Fibroblast of peridontal ligament (primary cell): ENCODE measurements around the gene PCDHA3.
A peak's percentile ranks its signal among the peaks of the same experiment; 100 is the strongest.
"Not testable (repeated sequence)": the region's sequence is repeated elsewhere in the genome, so short reads cannot be mapped to it uniquely, and the experiment has no call there.

Source experiments
- DNase-seq: peaks from one replicate; pipeline ENCODE4 v3.0.0-alpha.2; 2010; ENCODE audit errors: extremely low read depth

PCDHA3 gene

DNA sequence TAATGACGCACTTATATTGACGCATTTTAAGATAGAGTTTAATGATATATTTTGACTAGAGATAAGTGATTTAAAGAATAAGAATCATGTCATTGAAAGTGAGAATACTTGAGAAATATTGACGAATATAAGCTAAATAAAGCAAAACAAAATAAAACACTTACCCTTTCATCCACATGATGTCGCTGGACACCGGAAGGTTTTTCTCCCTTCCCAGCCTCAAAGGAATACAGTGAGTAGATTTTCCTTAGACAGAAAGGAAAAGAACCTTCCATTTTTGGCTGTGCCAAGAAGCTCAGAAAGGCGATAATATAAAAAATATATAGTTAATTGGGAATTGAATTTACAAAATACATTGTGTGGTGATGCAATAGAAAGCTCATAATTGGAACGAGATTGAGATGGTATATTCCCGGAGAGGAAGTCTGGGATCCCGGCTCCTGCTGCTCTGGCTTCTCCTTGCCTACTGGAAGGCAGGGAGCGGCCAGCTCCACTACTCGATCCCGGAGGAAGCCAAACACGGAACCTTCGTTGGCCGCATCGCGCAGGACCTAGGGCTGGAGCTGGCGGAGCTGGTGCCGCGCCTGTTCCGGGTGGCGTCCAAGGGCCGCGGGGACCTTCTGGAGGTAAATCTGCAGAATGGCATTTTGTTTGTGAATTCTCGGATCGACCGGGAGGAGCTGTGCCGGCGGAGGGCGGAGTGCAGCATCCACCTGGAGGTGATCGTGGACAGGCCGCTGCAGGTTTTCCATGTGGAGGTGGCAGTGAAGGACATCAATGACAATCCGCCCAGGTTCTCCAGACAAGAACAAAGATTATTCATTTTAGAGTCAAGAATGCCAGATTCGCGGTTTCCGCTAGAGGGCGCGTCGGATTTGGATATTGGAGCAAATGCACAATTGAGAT is 20.8 kb downstream of the PCDHA3 start, which contains the start of gene PCDHA5:
Gene PCDHA5 (plus strand): TSS at position 239 of the 906 bp plus-strand sequence.
- DNase-seq, result no peak

- DNase-seq, result no peak
Measured at GRCh38 chr5:140822281-140822629, 21.4 kb downstream of the PCDHA3 start.

DNA sequence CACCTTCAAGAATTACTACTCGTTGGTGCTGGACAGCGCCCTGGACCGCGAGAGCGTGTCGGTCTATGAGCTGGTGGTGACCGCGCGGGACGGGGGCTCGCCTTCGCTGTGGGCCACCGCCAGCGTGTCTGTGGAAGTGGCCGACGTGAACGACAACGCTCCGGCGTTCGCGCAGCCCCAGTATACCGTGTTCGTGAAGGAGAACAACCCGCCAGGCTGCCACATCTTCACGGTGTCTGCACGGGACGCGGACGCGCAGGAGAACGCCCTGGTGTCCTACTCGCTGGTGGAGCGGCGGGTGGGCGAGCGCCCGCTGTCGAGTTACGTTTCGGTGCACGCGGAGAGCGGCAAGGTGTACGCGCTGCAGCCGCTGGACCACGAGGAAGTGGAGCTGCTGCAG is 22.1 kb downstream of the PCDHA3 start:
- DNase-seq, result not testable (repeated sequence)

DNA sequence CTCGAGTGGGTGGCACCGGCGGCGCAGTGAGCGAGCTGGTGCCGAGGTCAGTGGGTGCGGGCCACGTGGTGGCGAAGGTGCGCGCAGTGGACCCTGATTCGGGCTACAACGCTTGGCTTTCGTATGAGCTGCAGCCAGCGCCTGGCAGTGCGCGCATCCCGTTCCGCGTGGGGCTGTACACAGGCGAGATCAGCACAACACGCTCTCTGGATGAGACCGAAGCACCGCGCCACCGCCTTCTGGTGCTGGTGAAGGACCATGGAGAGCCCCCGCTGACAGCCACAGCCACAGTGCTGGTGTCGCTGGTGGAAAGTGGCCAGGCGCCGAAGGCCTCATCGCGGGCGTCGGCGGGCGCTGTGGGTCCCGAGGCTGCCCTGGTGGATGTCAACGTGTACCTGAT is 22.6 kb downstream of the PCDHA3 start:
- no peak for DNase-seq

DNA sequence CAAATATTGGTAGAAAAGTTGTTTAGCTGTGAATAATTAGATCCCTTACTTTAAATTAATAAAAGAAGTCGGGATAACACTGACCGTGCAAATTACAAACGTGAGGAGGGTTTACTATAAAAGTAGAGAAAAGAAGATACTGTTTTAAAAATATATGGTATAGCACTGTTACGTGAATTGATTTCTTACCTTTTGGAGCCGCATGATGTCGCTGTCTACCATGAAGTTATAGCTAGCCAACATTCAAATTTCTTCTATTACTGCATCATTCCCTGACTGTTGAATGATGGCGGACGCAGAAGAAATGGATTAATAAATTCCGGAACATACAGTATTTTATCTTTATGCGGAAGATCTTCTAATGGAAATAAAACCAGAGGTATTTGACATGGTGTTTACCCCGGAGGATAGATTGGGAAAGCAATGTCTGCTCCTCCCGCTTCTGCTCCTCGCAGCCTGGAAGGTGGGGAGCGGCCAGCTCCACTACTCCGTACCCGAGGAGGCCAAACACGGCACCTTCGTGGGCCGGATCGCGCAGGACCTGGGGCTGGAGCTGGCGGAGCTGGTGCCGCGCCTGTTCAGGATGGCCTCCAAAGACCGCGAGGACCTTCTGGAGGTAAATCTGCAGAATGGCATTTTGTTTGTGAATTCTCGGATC is 27.0 kb downstream of the PCDHA3 start, which contains the start of gene PCDHA6:
Gene PCDHA6 (plus strand): TSS at position 257 of the 658 bp plus-strand sequence. CDS start 132 bp downstream, at position 389.
- peak; percentile 7 for DNase-seq

DNA sequence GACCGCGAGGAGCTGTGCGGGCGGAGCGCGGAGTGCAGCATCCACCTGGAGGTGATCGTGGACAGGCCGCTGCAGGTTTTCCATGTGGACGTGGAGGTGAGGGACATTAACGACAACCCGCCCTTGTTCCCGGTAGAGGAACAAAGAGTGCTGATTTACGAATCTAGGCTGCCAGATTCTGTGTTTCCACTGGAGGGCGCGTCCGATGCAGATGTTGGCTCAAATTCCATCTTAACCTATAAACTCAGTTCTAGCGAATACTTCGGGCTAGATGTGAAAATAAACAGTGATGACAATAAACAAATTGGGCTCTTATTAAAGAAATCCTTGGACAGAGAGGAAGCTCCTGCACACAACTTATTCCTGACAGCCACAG is 27.5 kb downstream of the PCDHA3 start:
- no peak for DNase-seq

DNA sequence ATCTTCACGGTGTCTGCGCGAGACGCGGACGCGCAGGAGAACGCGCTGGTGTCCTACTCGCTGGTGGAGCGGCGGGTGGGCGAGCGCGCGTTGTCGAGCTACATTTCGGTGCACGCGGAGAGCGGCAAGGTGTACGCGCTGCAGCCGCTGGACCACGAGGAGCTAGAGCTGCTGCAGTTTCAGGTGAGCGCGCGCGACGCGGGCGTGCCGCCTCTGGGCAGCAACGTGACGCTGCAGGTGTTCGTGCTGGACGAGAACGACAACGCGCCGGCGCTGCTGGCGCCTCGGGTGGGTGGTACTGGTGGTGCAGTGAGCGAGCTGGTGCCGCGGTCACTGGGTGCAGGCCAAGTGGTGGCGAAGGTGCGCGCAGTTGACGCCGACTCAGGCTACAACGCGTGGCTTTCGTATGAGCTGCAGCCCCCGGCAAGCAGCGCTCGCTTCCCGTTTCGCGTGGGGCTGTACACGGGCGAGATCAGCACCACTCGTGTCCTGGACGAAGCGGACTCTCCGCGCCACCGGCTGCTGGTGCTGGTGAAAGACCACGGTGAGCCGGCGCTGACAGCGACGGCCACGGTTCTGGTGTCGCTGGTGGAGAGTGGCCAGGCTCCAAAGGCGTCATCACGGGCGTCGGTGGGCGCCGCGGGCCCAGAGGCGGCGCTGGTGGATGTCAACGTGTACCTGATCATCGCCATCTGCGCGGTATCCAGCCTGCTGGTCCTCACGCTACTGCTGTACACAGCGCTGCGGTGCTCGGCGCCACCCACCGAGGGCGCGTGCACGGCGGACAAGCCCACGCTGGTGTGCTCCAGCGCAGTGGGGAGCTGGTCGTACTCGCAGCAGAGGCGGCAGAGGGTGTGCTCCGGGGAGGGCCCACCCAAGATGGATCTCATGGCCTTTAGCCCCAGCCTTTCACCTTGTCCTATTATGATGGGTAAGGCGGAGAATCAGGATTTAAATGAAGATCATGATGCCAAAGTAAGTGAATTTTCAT is 28.9 kb downstream of the PCDHA3 start:
- not testable (repeated sequence) for DNase-seq

DNA sequence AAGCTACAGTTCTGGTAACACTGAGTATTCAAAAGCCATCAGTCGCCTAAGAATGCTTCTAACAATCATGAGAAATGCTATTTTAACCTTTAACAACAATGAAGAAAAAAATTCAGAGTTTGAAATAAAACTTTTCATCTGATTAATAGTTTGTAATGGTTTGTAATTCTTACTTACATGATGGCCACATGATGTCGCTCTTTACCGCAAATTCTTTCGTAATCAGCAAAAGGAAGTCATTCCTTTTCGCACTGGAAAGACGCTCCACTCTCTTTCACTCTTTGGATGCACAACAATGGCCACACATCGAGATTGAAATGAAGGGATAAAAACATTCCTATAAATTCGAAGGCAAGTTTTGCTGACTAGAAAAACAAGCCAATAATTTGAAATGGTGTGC is 33.1 kb downstream of the PCDHA3 start, which contains the start of gene PCDHA7:
Gene PCDHA7 (plus strand): TSS at position 277 of the 400 bp plus-strand sequence. CDS start 115 bp downstream, at position 392.
- peak; percentile 4 for DNase-seq

- not testable (repeated sequence) for DNase-seq
Measured at GRCh38 chr5:140834439-140835008, 33.7 kb downstream of the PCDHA3 start.

GRCh38 chr5:140835622-140836510 is 35.0 kb downstream of the PCDHA3 start:
- DNase-seq, result no peak

GRCh38 chr5:140840978-140841962 is 40.4 kb downstream of the PCDHA3 start, which contains the start of gene PCDHA8:
Gene PCDHA8 (plus strand): TSS chr5:140841187. CDS start chr5:140841322, 135 bp downstream.
- no peak for DNase-seq

DNA sequence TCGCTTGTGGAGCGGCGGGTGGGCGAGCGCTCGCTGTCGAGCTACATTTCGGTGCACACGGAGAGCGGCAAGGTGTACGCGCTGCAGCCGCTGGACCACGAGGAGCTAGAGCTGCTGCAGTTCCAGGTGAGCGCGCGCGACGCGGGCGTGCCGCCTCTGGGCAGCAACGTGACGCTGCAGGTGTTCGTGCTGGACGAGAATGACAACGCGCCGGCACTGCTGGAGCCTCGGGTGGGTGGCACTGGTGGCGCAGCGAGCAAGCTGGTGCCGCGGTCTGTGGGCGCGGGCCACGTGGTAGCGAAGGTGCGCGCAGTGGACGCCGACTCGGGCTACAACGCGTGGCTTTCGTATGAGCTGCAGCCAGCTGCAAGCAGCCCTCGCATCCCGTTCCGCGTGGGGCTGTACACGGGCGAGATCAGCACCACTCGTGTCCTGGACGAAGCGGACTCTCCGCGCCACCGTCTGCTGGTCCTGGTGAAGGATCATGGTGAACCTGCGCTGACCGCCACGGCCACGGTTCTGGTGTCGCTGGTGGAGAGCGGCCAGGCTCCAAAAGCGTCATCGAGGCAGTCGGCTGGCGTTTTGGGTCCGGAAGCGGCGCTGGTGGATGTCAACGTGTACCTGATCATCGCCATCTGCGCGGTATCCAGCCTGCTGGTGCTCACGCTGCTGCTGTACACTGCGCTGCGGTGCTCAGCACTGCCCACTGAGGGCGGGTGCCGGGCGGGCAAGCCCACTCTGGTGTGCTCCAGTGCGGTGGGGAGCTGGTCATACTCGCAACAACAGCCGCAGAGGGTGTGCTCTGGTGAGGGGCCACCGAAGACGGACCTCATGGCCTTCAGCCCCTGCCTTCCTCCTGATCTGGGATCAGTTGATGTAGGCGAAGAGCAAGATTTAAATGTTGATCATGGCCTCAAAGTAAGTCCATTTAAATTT is 42.2 kb downstream of the PCDHA3 start:
- no peak for DNase-seq

GRCh38 chr5:140848139-140849102 is 47.6 kb downstream of the PCDHA3 start, which contains the start of gene PCDHA9:
Gene PCDHA9 (plus strand): TSS chr5:140848382. CDS start chr5:140848496, 114 bp downstream.
- not testable (repeated sequence) for DNase-seq

GRCh38 chr5:140849831-140850634 is 49.2 kb downstream of the PCDHA3 start:
- DNase-seq, result not testable (repeated sequence)
